BJ (cell line): Measurements from ENCODE around the gene CUBN. TPM values are rescaled to one million over a fixed set of nuclear protein-coding genes. Genes with fewer than 3 reads are reported as not detected.

Experiments used
- CTCF ChIA-PET: fragments of 350-600 bp; formaldehyde crosslinking; extraction: SDS; loops from one replicate; lab custom pipeline; 2021; ENCODE audit warnings: antibody characterized with exemption, inconsistent platforms; lab: Yijun Ruan, JAX
- POLR2A ChIA-PET: fragments of 300-600 bp; sonication (Branson Sonifier 250); formaldehyde crosslinking; extraction: SDS; loops from one replicate; lab custom pipeline; 2021; ENCODE audit warnings: antibody characterized with exemption; lab: Charles Lee
- DNase-seq: peaks from one replicate; pipeline ENCODE4 v3.0.0-alpha.2; 2011; ENCODE audit warnings: low read depth
- H3K27me3 ChIP-seq: 2 replicates; pipeline ENCODE4 v1.6.0; 2011; ENCODE audit warnings: low read length; ENCODE audit not compliant: control insufficient read depth, insufficient read depth
- H3K36me3 ChIP-seq: 2 replicates; pipeline ENCODE4 v1.5.1; 2011; ENCODE audit warnings: low read length; ENCODE audit not compliant: control insufficient read depth, insufficient read depth
- H3K4me3 ChIP-seq: 2 replicates; pipeline ENCODE4 v1.5.1; 2011; ENCODE audit warnings: low read depth, mild to moderate bottlenecking, control low read depth, low read length
- CTCF ChIP-seq: IDR thresholded peaks from 2 replicates; pipeline ENCODE4 v1.5.1; 2011; ENCODE audit warnings: low read depth, mild to moderate bottlenecking, control low read depth, inconsistent platforms, low read length, moderate library complexity; ENCODE audit not compliant: insufficient read depth
- polyA plus RNA-seq: library from polyadenylated mRNA; depleted of rRNA; stranded (reverse); fragments of >200 nt; gene quantifications from 2 replicates; pipeline ENCODE4 v1.2.3, GENCODE V29; 2011

Gene CUBN
- polyA plus RNA-seq, 1 experiment = 0.39 TPM

DNA sequence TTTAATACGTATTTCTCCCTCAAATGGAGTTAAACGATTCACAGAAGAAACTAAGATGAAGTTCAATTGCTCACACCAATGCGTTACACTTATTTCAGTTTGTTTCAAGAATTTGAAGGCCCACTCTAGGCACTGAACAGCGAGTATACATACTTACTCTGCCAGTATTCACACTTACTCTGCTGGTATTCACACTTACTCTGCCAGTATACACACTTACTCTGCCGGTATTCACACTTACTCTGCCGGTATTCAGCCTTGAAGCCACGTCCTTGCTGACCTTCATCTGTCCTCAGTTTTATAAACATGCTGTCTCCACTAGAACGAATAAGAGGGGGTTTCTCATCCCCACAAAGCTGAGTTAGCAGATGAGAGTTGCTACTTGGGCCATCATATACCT is 86.0 kb downstream of the CUBN start:
- H3K4me3 ChIP-seq = no peak overlapping the region
- no peaks in the 10 kb centered on the region for H3K36me3 ChIP-seq
- POLR2A ChIA-PET = no interaction called here
- DNase-seq = no peak
- CTCF ChIA-PET = no interaction called here
- H3K27me3 ChIP-seq = no peaks in the 10 kb centered on the region
- no peak for TF ChIP-seq CTCF

- Histone ChIP-seq H3K27me3 (no peaks in the 10 kb centered on the region), H3K4me3 (no peak overlapping the region), H3K36me3 (no peaks in the 10 kb centered on the region)
- no peak for DNase-seq
- POLR2A ChIA-PET = no interaction called here
- no peak for TF ChIP-seq CTCF
- CTCF ChIA-PET = interaction anchor here (0.7 kb wide), 1 partner anchor 379 kb away, joined by 3 read pairs; no protein-coding TSS in a partner anchor
These were observed 87.7 kb downstream of the CUBN start for GRCh38 chr10:17041626-17042520.

DNA sequence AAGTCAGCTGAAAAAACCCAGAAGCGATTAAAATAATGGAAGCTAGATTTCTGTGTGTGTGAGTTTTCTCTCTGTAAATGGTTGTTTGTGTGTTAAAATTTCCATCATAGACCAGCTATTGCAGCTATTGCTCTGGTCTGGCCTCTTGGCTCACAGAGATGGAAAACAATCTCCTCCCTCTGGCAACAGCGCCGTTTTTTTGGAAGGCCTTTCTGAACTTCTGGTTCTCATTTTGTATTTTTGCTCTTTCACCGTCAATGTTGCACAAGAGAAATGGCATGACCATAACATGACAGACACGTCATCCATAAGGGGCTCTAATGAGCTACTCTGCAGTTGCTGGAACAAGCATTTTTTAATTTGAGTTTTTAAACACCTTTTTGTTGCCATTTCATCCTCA is 91.0 kb downstream of the CUBN start:
- peak; percentile 70 for DNase-seq
- CTCF ChIA-PET = no interaction called here
- H3K27me3 ChIP-seq = no peaks in the 10 kb centered on the region
- H3K4me3 ChIP-seq = no peak overlapping the region
- H3K36me3 ChIP-seq = no peaks in the 10 kb centered on the region
- no peak for TF ChIP-seq CTCF
- POLR2A ChIA-PET = no interaction called here

- ChIA-PET CTCF (no interaction called here), POLR2A (no interaction called here)
- no peak for TF ChIP-seq CTCF
- no peak overlapping the region for H3K4me3 ChIP-seq
- no peaks in the 10 kb centered on the region for H3K27me3 ChIP-seq
- no peaks in the 10 kb centered on the region for H3K36me3 ChIP-seq
- DNase-seq = no peak
These were observed 91.7 kb downstream of the CUBN start for GRCh38 chr10:17037910-17038309.

GRCh38 chr10:17035446-17035845 is 94.2 kb downstream of the CUBN start:
- ChIA-PET POLR2A (no interaction called here), CTCF (interaction anchor here (0.8 kb wide), 1 partner anchor 171 kb away, joined by 3 read pairs; no protein-coding TSS in a partner anchor)

More at GRCh38 chr10:17035446-17035845, 94.2 kb downstream of the CUBN start:
- Histone ChIP-seq H3K27me3 (no peaks in the 10 kb centered on the region), H3K36me3 (no peaks in the 10 kb centered on the region), H3K4me3 (no peak overlapping the region)
- DNase-seq = no peak
- TF ChIP-seq CTCF = no peak
